ENCODE data around the gene SPDYE1. TPM values are rescaled to one million over a fixed set of nuclear protein-coding genes. Genes with fewer than 3 reads are reported as not detected.
"Not testable (repeated sequence)": the region's sequence is repeated elsewhere in the genome, so short reads cannot be mapped to it uniquely, and the experiment has no call there.

The SPDYE1 gene
- total and polyA plus RNA-seq, 12 donors: 0.11 TPM; not detected in 11

DNA sequence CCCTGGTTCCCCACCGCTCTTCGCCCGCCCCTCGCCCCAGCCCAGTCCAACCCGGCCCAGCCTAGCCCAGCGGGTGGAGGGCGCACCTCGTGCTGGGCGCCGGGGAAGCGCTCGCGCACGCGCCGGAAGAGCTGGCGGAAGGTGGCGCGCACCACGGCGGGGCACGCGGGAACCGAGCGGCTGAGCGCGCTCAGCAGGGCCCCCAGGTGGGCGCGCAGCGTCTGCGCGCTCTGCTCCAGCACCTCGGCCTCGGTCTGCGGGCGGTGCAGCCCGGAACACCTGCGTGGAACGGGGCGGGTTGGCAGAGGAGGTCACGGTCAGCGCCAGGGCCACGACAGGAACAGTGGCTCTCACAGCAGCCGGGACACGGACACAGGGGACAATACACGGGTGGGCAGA lies 42.8 kb downstream of the SPDYE1 start:
- TF ChIP-seq, protein P1, sequence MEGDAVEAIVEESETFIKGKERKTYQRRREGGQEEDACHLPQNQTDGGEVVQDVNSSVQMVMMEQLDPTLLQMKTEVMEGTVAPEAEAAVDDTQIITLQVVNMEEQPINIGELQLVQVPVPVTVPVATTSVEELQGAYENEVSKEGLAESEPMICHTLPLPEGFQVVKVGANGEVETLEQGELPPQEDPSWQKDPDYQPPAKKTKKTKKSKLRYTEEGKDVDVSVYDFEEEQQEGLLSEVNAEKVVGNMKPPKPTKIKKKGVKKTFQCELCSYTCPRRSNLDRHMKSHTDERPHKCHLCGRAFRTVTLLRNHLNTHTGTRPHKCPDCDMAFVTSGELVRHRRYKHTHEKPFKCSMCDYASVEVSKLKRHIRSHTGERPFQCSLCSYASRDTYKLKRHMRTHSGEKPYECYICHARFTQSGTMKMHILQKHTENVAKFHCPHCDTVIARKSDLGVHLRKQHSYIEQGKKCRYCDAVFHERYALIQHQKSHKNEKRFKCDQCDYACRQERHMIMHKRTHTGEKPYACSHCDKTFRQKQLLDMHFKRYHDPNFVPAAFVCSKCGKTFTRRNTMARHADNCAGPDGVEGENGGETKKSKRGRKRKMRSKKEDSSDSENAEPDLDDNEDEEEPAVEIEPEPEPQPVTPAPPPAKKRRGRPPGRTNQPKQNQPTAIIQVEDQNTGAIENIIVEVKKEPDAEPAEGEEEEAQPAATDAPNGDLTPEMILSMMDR (IDR thresholded peaks at IDR 0.05): peak in 3 of 9 donors; percentile 20 to 39 (median 38)
- ATAC-seq: peak in 7 of 8 donors; percentile 6 to 36 (median 15)
- H3K9me3 ChIP-seq; intact Hi-C loops (cut with DNase I); H3K36me3 ChIP-seq; H3K27me3 ChIP-seq; DNase-seq: not testable (repeated sequence)
- peaks cover 6 to 25% (median 20%) of the 10 kb centered on the region in 9 donors for H3K4me1 ChIP-seq
- peak overlapping the region in 9 of 10 donors; percentile 23 to 52 (median 43) for H3K4me3 ChIP-seq
- peak overlapping the region in 1 of 10 donors; percentile 60 for H3K27ac ChIP-seq
- WGBS, 2 donors: 2% methylated on average over 21 to 46 of the region's 46 CpGs

DNA sequence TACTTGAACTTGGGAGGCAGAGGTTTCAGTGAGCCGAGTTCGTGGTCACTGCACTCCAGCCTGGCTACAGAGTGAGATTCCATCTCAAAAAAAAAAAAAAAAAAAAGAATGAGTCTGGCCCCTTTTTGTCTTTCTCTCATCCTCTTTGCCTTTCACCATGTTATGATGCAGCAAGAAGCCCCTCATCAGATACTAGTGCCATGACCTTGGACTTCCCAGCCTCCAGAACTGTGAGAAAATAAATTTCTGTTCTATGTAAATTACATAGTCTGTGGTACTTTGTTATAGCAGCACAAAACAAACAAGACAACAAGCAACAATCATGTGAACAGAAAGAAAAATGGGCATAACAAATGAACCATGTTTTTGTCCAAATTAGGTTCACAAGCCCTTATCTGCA lies 44.5 kb downstream of the SPDYE1 start:
- peaks cover 0 to 11% (median 0%) of the 10 kb centered on the region in 9 donors for H3K36me3 ChIP-seq
- no peaks in the 10 kb centered on the region for H3K9me3 ChIP-seq
- intact Hi-C loops (cut with DNase I): no loop called here
- no peak for DNase-seq
- TF ChIP-seq, protein P1 (IDR thresholded peaks at IDR 0.05): no peak
- peaks cover 6 to 40% (median 35%) of the 10 kb centered on the region in 9 donors for H3K4me1 ChIP-seq
- H3K27me3 ChIP-seq: no peaks in the 10 kb centered on the region
- H3K4me3 ChIP-seq: no peak overlapping the region
- H3K27ac ChIP-seq: no peak overlapping the region
- no peak for ATAC-seq
- 89 to 97% methylated on average over 2 of the region's 2 CpGs for WGBS, 2 donors

DNA sequence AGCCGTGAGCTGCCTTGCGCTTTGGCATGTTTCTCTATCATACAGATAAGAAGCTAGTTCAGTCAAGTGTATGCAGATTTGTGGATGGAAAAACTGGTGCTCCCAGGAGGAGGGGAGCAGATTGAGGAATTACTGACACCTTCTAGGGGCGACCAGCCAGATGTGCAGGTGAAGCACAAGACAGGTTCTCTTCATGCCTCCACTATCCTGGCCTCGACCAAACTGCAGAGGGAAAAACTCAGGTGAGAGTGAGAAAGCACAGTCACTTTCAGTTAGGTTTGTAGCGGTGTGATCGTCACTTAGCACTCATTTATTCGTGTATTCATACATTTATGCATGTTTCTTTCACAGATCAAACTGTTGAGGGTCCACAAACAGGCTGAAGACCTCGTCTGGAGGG lies 46.2 kb downstream of the SPDYE1 start:
- H3K36me3 ChIP-seq: peaks cover 0 to 25% (median 0%) of the 10 kb centered on the region in 9 donors
- WGBS, 2 donors: 7 to 12% methylated on average over 8 of the region's 8 CpGs
- intact Hi-C loops (cut with DNase I): no loop called here
- no peaks in the 10 kb centered on the region for H3K9me3 ChIP-seq
- no peak for ATAC-seq
- H3K27ac ChIP-seq: peak overlapping the region; percentile 76 to 99 (median 93)
- H3K4me3 ChIP-seq: peak overlapping the region; percentile 75 to 99 (median 91)
- DNase-seq: no peak
- H3K27me3 ChIP-seq: no peaks in the 10 kb centered on the region
- TF ChIP-seq, protein P1 (IDR thresholded peaks at IDR 0.05): no peak
- H3K4me1 ChIP-seq: peaks cover 6 to 52% (median 36%) of the 10 kb centered on the region in 9 donors

DNA sequence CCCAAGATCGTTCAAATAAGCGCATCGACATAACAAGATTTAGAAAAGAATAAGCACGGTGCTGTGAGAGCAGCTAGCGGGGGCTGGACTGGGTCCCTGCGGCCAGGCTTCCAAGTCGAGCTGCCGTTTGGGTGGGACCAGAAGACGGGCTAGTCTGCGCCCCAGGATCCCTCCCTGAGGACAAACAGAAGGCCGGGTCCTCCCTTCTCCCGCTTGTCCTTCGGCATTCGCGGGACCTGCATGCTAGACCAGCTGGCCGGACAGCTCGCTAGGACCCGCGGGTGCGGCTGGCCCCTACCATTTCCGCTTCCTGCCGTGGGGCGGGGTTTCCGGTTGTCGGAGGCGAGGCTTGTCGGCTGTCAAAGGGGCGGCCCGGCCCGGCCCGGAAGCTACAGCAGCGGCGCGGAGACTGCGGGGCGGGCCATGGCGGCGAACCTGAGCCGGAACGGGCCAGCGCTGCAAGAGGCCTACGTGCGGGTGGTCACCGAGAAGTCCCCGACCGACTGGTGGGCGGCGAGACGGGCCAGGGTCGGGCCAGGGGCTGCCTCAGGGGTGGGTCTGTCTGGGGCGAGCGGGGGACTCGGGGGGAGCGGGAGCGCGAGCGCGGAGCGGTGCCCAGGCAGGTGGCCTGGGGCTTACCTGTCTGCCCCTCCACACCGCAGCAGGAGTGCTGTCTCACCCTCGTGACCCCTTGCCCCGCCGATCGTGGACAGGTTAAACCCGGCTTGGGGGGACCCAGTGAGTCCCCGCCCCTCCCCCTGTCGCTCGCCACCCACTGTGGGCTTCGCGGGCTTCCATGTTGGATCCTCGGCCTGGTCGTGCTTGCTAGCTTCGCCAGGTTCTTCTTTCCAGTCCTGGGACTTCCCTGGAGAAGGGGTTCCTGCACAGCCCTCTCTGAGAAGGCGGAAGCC lies 46.9 kb downstream of the SPDYE1 start, which contains the start of gene DBNL:
Gene DBNL (plus strand): TSS at position 388 of the 911 bp plus-strand sequence. CDS start 36 bp downstream, at position 424.
- DNase-seq: peak; percentile 96 to 97
- peaks cover 6 to 57% (median 36%) of the 10 kb centered on the region in 9 donors for H3K4me1 ChIP-seq
- 0% methylated on average over 70 to 74 of the region's 74 CpGs for WGBS, 2 donors
- intact Hi-C loops (cut with DNase I): loop anchor here in 1 of 10 donors (5.0 kb wide), 1 partner anchor 38 kb away; the partner anchor contains the start of gene POLM
- H3K27ac ChIP-seq: peak within 1 kb of the TSS; percentile 76 to 99 (median 93)
- ATAC-seq: peak; percentile 90 to 96 (median 95)
- TF ChIP-seq, protein P1 (IDR thresholded peaks at IDR 0.05): no peak
- H3K4me3 ChIP-seq: peak within 1 kb of the TSS; percentile 75 to 99 (median 91)
- H3K36me3 ChIP-seq: peaks cover 0 to 31% (median 0%) of the 10 kb centered on the region in 9 donors
- no peaks in the 10 kb centered on the region for H3K27me3 ChIP-seq
- H3K9me3 ChIP-seq: no peaks in the 10 kb centered on the region
